ENCODE data around the gene DSCAML1. TPM values are rescaled to one million over a fixed set of nuclear protein-coding genes. Genes with fewer than 3 reads are reported as not detected.
A peak's percentile ranks its signal among the peaks of the same experiment; 100 is the strongest.

DSCAML1 gene
- total RNA-seq, 1 experiment from 2014 or later: 0.15 TPM

DNA sequence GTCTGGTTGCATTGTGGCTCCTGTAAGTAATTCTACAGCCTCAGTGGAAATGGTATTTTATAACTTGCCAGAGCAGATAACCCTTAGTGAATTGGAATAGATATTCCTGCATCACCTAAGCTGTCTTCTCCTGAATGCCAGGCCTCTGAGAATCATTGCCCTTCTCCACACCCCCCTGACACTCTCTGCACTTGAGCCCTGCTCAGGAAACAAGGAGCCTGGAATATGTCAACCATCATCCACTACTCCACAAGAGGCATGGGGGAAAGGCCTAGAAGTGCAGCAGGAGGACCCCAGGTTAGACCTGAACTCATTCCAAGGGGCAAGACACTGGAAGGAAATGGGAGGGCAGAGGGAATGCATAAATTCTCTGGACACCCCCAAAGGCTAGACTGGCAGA, 72.4 kb downstream of the DSCAML1 start:
- Histone ChIP-seq H3K4ac (ENCODE audit: low read depth, low read length) (no peak overlapping the region), H3K14ac (ENCODE audit: insufficient read depth, low read length) (no peak overlapping the region), H3K27me3 (ENCODE audit: insufficient read depth, low read length) (peaks cover 4% of the 10 kb centered on the region), H3T11ph (ENCODE audit: low read length) (no peak overlapping the region), H2BK12ac (ENCODE audit: insufficient read length, low read depth, low read length) (peak overlapping the region; percentile 57), H2BK5ac (ENCODE audit: insufficient read length, low read length) (no peak overlapping the region), H3K56ac (ENCODE audit: insufficient read length, low read depth, low read length) (no peak overlapping the region), H3K9ac (ENCODE audit: extremely low read depth, insufficient read length, low read length) (no peak overlapping the region), H3K79me2 (ENCODE audit: insufficient read depth, low read length) (no peaks in the 10 kb centered on the region), H2AK5ac (ENCODE audit: insufficient read length, low read length) (no peak overlapping the region), H3K4me2 (ENCODE audit: insufficient read depth, insufficient read length, low read length) (no peak overlapping the region), H3K23ac (ENCODE audit: insufficient read length, low read depth, low read length) (no peak overlapping the region), H3K9me3 (ENCODE audit: control insufficient read depth, low read depth, low read length) (no peaks in the 10 kb centered on the region), H4K20me1 (ENCODE audit: control insufficient read depth, insufficient read depth, insufficient read length) (no peaks in the 10 kb centered on the region), H3K4me1 (ENCODE audit: insufficient read depth, low read length) (peaks cover 8% of the 10 kb centered on the region), H3K27ac (ENCODE audit: insufficient read length, low read depth, low read length) (no peak overlapping the region), H2BK20ac (ENCODE audit: low read depth, low read length, poor library complexity, severe bottlenecking) (no peak overlapping the region), H3K23me2 (ENCODE audit: insufficient read length, low read depth, low read length, poor library complexity, severe bottlenecking) (peaks cover 3% of the 10 kb centered on the region), H4K91ac (ENCODE audit: insufficient read length, low read depth, low read length) (no peak overlapping the region), H3K18ac (ENCODE audit: insufficient read length, low read depth, low read length) (no peak overlapping the region), H2BK15ac (ENCODE audit: low read depth, low read length) (no peak overlapping the region), H4K8ac (replicated peaks; ENCODE audit: insufficient read length, low read depth, low read length) (no peak overlapping the region), H2BK120ac (ENCODE audit: low read depth, low read length, poor library complexity, severe bottlenecking) (no peak overlapping the region), H4K5ac (ENCODE audit: insufficient read length, low read depth, low read length) (no peak overlapping the region), H2AFZ (ENCODE audit: low read length) (no peak overlapping the region), H3K79me1 (ENCODE audit: insufficient read depth, low read depth, low read length, poor library complexity, severe bottlenecking) (no peaks in the 10 kb centered on the region)
- DNase-seq: no peak
- H3K27ac Mint-ChIP-seq: no peak overlapping the region
- TF ChIP-seq, protein P1, sequence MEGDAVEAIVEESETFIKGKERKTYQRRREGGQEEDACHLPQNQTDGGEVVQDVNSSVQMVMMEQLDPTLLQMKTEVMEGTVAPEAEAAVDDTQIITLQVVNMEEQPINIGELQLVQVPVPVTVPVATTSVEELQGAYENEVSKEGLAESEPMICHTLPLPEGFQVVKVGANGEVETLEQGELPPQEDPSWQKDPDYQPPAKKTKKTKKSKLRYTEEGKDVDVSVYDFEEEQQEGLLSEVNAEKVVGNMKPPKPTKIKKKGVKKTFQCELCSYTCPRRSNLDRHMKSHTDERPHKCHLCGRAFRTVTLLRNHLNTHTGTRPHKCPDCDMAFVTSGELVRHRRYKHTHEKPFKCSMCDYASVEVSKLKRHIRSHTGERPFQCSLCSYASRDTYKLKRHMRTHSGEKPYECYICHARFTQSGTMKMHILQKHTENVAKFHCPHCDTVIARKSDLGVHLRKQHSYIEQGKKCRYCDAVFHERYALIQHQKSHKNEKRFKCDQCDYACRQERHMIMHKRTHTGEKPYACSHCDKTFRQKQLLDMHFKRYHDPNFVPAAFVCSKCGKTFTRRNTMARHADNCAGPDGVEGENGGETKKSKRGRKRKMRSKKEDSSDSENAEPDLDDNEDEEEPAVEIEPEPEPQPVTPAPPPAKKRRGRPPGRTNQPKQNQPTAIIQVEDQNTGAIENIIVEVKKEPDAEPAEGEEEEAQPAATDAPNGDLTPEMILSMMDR (conservative IDR thresholded peaks at IDR 0.05): no peak
- no peaks in the 10 kb centered on the region for H3K36me3 Mint-ChIP-seq (ENCODE audit: insufficient read depth in 1 of 3, low read depth in 3 of 3)
- H3K4me3 Mint-ChIP-seq: no peak overlapping the region
- peaks cover 0 to under 1% of the 10 kb centered on the region in 2 experiments; a peak in 2 of 5 replicates for H3K9me3 Mint-ChIP-seq
- peaks cover 62% of the 10 kb centered on the region for H3K27me3 Mint-ChIP-seq (ENCODE audit: low read depth)
- peaks cover 39 to 48% of the 10 kb centered on the region in 2 experiments for H3K4me1 Mint-ChIP-seq

Data from H9 (cell line).